ENCODE results near the gene CALHM2. TPM values are rescaled to one million over a fixed set of nuclear protein-coding genes. Genes with fewer than 3 reads are reported as not detected.

The CALHM2 gene
- total RNA-seq, 1 donor from 2014 or later = not detected

DNA sequence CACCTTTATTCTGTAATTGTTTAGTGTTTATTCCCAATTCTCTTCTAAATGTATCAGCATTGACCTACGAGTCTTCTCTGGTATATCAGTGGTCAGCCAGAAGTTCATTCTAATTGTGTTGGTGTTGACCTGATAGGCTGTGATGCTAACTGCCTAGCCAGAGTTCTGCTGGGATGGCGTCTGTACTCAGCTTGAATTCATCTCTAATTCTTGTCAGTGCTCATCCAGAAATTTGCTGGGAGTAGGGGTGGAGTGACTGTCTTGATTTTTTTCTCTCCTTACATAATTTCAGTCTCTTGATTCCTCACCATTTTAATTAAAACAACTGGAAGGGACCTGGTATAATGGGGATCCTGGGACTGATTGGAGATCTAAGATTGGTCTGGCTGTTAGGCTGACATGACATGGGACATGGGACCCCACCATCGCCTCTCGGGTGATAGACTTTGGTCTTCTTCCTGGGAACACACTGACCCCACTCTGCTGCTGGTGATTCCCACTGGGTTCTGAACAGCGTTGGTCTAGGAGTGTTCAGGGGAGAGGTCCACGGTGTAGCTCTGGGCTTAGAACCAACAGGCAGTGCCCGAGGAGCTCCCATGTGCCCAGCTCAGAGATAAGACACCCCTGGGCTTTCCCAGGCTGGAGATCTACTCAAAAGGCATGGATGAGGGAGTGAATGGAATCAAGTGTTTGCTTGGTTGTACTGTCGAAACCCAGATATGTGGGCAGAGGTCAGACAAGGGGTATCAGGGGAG lies 45.2 kb upstream of the CALHM2 start:
- Mint-ChIP-seq H3K27ac (ENCODE audit: unreplicated experiment) (no peak overlapping the region), H3K36me3 (ENCODE audit: low read depth) (no peaks in the 10 kb centered on the region), H3K4me1 (peaks cover 23% of the 10 kb centered on the region), H3K27me3 (ENCODE audit: low read depth) (peaks cover 66% of the 10 kb centered on the region), H3K4me3 (peak overlapping the region; percentile 25), H3K9me3 (no peaks in the 10 kb centered on the region)
- TF ChIP-seq, protein P1, sequence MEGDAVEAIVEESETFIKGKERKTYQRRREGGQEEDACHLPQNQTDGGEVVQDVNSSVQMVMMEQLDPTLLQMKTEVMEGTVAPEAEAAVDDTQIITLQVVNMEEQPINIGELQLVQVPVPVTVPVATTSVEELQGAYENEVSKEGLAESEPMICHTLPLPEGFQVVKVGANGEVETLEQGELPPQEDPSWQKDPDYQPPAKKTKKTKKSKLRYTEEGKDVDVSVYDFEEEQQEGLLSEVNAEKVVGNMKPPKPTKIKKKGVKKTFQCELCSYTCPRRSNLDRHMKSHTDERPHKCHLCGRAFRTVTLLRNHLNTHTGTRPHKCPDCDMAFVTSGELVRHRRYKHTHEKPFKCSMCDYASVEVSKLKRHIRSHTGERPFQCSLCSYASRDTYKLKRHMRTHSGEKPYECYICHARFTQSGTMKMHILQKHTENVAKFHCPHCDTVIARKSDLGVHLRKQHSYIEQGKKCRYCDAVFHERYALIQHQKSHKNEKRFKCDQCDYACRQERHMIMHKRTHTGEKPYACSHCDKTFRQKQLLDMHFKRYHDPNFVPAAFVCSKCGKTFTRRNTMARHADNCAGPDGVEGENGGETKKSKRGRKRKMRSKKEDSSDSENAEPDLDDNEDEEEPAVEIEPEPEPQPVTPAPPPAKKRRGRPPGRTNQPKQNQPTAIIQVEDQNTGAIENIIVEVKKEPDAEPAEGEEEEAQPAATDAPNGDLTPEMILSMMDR (conservative IDR thresholded peaks at IDR 0.05) = no peak
- no peak for DNase-seq (ENCODE audit: low read depth, low spot score)

DNA sequence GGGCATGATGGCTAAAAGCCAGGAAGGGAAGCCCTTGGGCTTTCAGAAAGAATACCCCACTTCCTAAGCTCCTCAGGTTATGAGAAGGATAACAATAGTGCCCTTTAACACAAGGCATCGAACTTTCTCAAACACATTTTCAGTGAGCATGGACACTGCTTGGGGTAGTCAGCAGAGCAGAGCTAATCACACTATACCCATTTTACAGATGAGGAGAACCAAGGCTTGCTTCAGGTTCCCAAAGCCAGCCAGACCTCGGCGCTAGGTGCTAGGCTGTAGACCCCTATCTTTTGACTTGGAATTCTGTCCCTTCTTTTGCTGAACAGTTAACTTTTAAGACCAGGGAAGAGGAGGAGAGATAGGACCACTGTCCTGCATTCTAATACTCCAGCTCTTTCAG lies 43.2 kb upstream of the CALHM2 start:
- Mint-ChIP-seq H3K4me3 (peak overlapping the region; percentile 91), H3K27me3 (ENCODE audit: low read depth) (peaks cover 70% of the 10 kb centered on the region), H3K9me3 (no peaks in the 10 kb centered on the region), H3K4me1 (peaks cover 21% of the 10 kb centered on the region), H3K36me3 (ENCODE audit: low read depth) (no peaks in the 10 kb centered on the region), H3K27ac (ENCODE audit: unreplicated experiment) (no peak overlapping the region)
- DNase-seq (ENCODE audit: low read depth, low spot score) = no peak
- TF ChIP-seq, protein P1 (conservative IDR thresholded peaks at IDR 0.05) = no peak

DNA sequence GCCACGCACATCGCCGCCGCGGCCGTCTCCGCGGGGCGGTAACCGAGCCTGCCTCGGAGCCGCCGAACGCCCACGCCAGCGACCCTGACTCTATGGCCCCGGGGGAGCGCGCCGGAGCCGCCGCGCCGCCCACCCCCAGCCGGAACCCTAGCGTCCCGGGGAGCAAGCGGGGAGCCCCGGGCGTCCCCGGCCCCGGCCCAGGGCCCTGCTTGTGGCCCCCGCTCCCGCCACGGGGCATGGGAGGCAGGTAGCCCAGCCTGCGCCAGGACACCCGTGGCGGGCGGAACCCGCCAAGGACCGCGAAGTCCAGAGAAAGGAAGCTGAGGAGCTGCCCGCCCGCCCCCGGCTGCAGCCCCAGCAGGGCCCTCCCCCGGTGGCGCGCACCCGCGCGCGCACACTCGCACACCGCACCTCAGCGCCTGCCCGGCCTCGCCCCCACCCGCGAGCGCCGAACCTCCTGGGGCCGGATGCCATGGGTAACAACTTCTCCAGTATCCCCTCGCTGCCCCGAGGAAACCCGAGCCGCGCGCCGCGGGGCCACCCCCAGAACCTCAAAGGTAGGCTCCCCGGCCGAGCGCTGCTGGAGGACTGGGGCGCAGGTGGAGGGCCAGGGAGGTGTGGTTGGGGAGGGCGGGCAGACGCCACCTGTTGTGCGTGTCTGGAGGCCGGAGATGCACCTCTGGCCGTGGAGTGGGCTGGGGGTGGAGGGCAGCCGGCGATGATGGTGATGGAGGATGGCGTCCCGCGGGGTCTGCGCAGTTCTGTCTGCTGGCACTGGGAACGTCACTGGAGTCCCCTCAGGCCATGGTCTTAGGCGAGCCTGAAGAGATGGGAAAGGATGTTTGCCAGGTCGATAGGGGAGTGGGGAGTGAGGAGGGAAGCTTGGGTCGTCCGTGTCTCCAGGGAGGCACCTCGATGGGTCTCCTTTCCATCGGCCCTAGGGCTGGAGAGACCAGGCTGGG lies 42.0 kb upstream of the CALHM2 start:
- TF ChIP-seq, protein P1 (conservative IDR thresholded peaks at IDR 0.05) = no peak
- Mint-ChIP-seq H3K4me3 (peak overlapping the region; percentile 91), H3K4me1 (peaks cover 16% of the 10 kb centered on the region), H3K27ac (ENCODE audit: unreplicated experiment) (no peak overlapping the region), H3K9me3 (no peaks in the 10 kb centered on the region), H3K27me3 (ENCODE audit: low read depth) (peaks cover 68% of the 10 kb centered on the region), H3K36me3 (ENCODE audit: low read depth) (no peaks in the 10 kb centered on the region)
- DNase-seq (ENCODE audit: low read depth, low spot score) = no peak

DNA sequence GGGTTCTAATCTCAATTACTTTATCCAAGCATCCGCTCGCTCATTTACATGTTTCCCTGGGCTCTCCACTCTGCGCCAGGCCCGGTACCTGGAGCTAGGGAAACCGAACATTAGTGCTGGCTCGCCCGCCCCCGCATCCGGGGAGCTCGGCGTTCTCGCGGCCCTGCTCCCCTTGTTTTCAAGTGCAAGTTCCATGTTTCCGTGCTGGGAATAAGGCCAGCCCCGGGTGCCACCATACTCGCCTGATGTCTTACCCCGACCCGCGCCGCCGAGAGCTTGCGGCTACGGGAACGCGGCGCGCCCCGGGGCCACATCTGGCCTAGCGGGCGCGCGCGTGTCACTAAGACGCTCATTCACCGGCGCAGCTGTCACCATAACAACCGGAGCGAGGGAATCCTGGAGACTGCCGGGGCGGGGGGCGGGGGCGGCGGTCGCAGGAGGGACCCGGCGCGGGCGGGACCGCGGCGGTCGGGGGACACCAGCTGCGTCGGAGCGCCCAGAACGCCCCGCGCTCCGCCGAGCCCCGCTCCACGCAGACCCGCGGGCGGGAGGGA lies 41.3 kb upstream of the CALHM2 start, which contains the start of gene NEURL1:
TSS of gene NEURL1 (plus strand) at position 344 of the 554 bp plus-strand sequence. CDS start 683 bp downstream, outside the sequence.
- TF ChIP-seq, protein P1 (conservative IDR thresholded peaks at IDR 0.05) = no peak
- Mint-ChIP-seq H3K4me3 (peak within 1 kb of the TSS; percentile 91), H3K36me3 (ENCODE audit: low read depth) (no peaks in the 10 kb centered on the region), H3K27me3 (ENCODE audit: low read depth) (peaks cover 62% of the 10 kb centered on the region), H3K4me1 (peaks cover 16% of the 10 kb centered on the region), H3K9me3 (no peaks in the 10 kb centered on the region), H3K27ac (ENCODE audit: unreplicated experiment) (no peak within 1 kb of the TSS)
- DNase-seq (ENCODE audit: low read depth, low spot score) = peak; percentile 27

DNA sequence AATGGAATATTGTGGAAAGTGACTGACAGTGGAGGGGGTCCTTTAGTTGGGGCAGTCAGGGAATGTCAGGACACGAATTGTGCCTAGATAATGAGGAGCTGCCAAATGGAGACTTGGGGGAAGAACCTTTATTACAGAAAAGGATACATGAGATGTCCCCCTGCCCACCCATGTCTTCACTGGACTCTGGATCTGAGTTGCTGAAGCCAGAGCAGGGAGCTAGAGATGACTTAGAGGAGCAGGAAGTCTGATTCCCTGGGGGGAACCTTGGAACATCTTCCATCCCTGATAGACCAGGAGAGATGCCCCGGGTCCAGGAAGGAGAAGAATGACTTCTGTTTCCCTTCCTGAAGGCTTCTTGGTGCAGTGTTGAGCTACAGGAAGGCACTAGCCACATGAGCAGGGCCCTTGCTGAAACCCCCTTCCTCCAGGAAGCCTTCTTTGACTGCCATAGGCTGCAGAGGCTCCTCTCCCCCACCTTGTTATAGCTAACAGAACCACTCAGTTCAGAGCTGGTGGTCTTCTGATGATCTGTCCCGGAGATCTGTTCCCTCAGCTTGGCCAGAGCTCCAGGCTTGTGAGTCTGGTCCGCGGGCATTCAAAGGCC lies 40.6 kb upstream of the CALHM2 start:
- Mint-ChIP-seq H3K4me1 (peaks cover 16% of the 10 kb centered on the region), H3K27ac (ENCODE audit: unreplicated experiment) (no peak overlapping the region), H3K27me3 (ENCODE audit: low read depth) (peaks cover 60% of the 10 kb centered on the region), H3K36me3 (ENCODE audit: low read depth) (no peaks in the 10 kb centered on the region), H3K4me3 (peak overlapping the region; percentile 89), H3K9me3 (no peaks in the 10 kb centered on the region)
- TF ChIP-seq, protein P1 (conservative IDR thresholded peaks at IDR 0.05) = no peak
- no peak for DNase-seq (ENCODE audit: low read depth, low spot score)
